Mucosa of stomach (tissue), 1 donor: Measurements from ENCODE around the gene SSPN.

Experiments used
- H3K27me3 ChIP-seq: one replicate; pipeline ENCODE4 v1.7.0; 2013; ENCODE audit warnings: mild to moderate bottlenecking, low read length; ENCODE audit not compliant: control insufficient read depth, insufficient read depth
- H3K36me3 ChIP-seq: one replicate; pipeline ENCODE4 v1.7.0; 2013; ENCODE audit warnings: low read length; ENCODE audit not compliant: control insufficient read depth, insufficient read depth
- H3K4me1 ChIP-seq: one replicate; pipeline ENCODE4 v1.7.0; 2013; ENCODE audit warnings: mild to moderate bottlenecking, low read length; ENCODE audit not compliant: control insufficient read depth, insufficient read depth
- H3K4me3 ChIP-seq: one replicate; pipeline ENCODE4 v1.7.0; 2013; ENCODE audit warnings: low read length
- H3K9ac ChIP-seq: one replicate; pipeline ENCODE4 v1.7.0; 2013; ENCODE audit warnings: mild to moderate bottlenecking, low read length, moderate library complexity
- H3K9me3 ChIP-seq: one replicate; pipeline ENCODE4 v1.7.0; 2013; ENCODE audit warnings: mild to moderate bottlenecking, low read length, moderate library complexity; ENCODE audit not compliant: control insufficient read depth
- donor health status: Pancreatic carcinoma.

Gene SSPN

DNA sequence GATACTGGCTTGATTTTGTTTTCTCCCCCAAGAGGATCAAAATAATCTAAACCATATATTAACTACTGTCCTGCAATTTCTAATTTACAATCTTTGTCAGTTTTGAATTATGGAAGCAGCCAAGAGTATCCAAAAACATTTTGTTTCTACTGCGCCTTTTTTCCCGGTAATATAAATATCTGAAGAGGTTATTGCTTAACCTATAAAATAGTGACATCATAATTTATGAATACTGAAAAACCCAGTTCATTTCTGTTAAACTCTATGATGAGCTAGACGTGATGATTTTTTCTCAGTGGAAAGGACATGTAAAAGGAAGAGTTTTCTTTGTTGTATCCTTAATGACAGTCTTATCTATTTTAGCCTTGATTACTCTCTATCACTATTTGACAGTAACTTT lies 3.2 kb upstream of the SSPN start:
- Histone ChIP-seq H3K9me3 (no peaks in the 10 kb centered on the region), H3K36me3 (no peaks in the 10 kb centered on the region), H3K9ac (no peak overlapping the region), H3K4me1 (peaks cover 9% of the 10 kb centered on the region), H3K27me3 (no peaks in the 10 kb centered on the region), H3K4me3 (no peak overlapping the region)

DNA sequence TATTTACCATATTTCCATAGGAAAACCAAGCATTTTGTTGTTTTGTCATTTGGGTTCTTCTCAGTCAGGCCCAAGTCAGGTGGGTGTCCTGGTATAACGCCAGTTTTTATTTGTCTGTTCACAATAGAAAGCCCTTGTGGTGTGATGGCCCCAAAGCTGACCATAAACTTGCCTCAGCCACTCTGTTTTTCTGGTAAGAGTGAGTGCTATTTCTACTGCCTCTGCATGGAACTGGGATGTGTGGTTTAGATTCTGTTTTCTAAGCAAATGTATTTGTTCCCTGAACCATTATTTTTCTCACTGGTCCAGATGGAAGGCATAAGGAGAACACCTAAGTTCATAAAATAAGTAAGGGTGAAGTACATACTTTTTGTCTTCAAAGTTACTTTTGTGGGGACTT lies 1.8 kb upstream of the SSPN start:
- no peaks in the 10 kb centered on the region for H3K9me3 ChIP-seq
- no peak overlapping the region for H3K9ac ChIP-seq
- no peaks in the 10 kb centered on the region for H3K36me3 ChIP-seq
- H3K4me1 ChIP-seq = peaks cover 8% of the 10 kb centered on the region
- H3K27me3 ChIP-seq = no peaks in the 10 kb centered on the region
- no peak overlapping the region for H3K4me3 ChIP-seq

DNA sequence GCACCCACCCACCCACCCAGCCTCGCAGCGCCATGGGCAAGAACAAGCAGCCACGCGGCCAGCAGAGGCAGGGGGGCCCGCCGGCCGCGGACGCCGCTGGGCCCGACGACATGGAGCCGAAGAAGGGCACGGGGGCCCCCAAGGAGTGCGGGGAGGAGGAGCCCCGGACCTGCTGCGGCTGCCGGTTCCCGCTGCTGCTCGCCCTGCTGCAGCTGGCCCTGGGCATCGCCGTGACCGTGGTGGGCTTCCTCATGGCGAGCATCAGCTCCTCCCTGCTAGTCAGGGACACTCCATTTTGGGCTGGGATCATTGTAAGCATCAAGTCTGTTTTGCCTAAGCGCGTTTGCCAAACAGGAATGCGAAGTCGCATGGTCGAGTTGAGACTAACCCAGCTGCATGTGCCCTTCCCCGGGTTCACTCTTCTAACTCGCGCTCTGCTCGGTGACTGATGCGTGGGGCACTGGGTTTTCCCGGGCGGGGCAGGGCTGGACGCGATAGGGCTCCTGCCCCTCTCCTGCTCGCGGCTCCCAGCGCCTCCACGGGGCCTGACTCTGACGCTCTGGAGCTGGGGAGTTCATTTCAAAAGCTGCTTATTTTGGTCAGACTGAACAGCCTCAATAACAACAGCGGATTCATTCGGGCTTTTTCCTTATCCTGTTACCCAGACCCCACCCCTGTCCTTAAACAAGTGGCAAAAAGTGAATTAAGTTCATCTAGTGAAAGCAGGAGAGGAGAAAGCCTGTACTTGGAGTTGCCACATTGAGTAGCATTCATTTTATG lies 458 bp downstream of the SSPN start:
- H3K9me3 ChIP-seq = no peaks in the 10 kb centered on the region
- no peaks in the 10 kb centered on the region for H3K36me3 ChIP-seq
- H3K4me3 ChIP-seq = peak overlapping the region; percentile 65
- peak overlapping the region; percentile 70 for H3K9ac ChIP-seq
- H3K27me3 ChIP-seq = no peaks in the 10 kb centered on the region
- peaks cover 8% of the 10 kb centered on the region for H3K4me1 ChIP-seq

DNA sequence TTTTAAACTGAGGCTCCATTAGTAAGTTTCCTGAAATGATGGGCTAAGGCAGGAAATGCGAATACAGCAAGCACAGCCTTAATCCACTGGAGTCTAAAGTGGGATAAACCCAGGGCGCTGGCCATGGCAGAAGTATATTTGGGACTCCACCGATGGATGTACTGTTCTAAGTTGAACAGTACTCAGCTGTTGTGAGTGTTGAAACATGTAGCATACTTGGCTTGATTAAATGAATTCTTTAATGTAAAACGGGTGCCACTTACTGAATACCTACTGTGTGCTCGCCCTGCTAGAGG lies 996 bp downstream of the SSPN start:
- Histone ChIP-seq H3K4me3 (peak overlapping the region; percentile 65), H3K9me3 (no peaks in the 10 kb centered on the region), H3K4me1 (peaks cover 8% of the 10 kb centered on the region), H3K9ac (peak overlapping the region; percentile 70), H3K36me3 (no peaks in the 10 kb centered on the region), H3K27me3 (no peaks in the 10 kb centered on the region)

DNA sequence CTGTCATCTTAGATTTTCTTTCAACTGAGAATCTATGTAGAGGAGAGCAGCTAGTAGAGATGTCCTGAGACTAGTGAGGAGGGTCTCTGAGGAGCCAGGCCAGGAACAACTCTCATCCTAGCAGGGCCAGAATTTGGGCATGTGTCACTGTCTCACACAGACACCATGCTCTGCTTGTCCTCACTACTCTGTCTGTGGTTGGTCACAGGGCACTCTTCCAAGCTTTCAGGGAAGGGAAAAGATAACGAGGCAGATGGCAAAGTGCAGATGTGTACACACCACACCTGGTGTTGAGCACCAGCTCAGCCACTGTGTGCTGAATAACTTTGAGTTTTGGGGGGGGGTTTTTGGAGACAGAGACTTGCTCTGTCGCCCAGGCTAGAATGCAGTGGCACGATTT lies 2.5 kb downstream of the SSPN start:
- no peak overlapping the region for H3K4me3 ChIP-seq
- H3K4me1 ChIP-seq = peaks cover 8% of the 10 kb centered on the region
- no peaks in the 10 kb centered on the region for H3K36me3 ChIP-seq
- no peaks in the 10 kb centered on the region for H3K9me3 ChIP-seq
- no peak overlapping the region for H3K9ac ChIP-seq
- no peaks in the 10 kb centered on the region for H3K27me3 ChIP-seq

DNA sequence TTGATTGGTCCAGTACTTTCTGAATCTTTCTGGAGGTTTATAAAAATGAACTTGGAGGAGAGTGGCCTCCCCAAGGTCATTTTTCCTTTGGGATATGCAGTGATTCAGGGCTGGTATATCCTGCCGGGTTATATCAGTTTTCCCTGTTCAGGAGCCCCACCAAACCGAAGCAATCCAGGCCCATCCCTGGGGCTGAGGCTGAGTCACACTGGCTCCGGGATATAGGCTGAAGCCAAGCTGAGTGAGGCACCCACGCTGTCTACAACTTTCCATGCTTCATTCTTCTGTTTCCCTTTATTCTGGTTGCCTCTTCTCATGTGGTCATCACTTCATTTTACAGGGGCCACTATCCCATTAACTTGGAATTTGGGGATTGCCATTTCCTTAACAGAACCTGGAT lies 3.4 kb downstream of the SSPN start:
- Histone ChIP-seq H3K36me3 (no peaks in the 10 kb centered on the region), H3K9ac (no peak overlapping the region), H3K4me1 (peaks cover 8% of the 10 kb centered on the region), H3K27me3 (no peaks in the 10 kb centered on the region), H3K4me3 (no peak overlapping the region), H3K9me3 (no peaks in the 10 kb centered on the region)

DNA sequence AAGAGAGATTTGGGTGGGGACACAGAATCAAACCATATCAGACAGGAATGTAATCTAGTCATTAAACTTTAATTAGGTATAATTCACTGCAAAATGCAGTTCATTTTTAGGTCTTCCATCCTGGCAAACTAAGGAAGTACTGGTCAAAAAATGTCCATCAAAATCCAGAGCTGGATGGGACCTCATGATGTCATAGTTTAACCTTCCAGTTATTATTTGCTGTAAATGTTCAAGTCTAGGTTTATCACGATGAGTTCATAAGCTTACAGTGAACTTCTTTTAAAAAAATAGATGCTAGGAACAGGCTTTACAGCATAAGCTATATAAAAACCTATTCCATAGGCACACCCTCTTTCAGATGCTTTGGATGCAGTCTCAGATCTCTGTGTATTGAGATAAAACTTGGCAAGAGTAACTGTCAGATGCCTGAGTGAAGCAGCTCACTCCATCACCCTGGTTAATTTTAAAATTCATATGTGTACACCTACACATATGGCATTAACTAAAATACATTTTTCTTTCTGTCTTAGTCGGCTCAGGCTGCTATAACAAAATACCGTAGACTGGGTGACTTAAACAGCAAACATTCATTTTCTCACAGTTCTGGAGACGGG lies 7.9 kb downstream of the SSPN start:
- Histone ChIP-seq H3K4me3 (no peak overlapping the region), H3K9ac (no peak overlapping the region), H3K4me1 (peaks cover 4% of the 10 kb centered on the region), H3K36me3 (no peaks in the 10 kb centered on the region), H3K27me3 (no peaks in the 10 kb centered on the region), H3K9me3 (no peaks in the 10 kb centered on the region)

DNA sequence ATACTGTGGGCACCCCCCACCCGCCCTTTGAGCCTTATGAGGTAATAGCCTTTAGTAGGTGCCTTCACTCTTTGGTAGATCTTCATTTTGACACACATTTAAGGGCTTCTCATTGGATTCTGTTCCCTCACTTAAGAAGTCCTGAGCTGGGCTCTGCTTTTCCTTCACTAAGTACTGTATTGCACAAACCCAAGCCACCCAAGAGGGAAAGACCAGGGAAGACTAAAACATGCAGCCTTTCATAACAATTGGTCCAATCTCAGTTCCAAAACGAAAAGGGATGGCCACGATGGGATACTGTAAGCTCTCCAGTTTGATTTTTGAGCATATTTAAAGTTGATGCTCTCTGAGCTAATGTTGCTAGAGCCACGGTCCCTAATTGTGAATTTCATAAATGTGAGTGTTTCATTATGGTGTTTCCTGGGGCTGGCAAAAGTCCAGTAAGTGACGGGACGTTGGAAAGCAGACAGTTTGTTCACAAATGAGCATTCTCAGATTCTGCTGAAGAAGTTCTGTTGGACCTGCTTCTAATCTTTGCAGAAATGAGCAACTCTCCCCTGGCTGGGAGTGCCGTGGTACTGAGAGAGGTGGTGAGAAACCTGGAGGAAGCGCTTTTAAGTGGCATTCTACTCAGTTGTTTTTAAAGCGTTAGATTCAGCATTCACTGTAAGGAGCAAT lies 9.4 kb downstream of the SSPN start:
- H3K4me1 ChIP-seq = peaks cover 4% of the 10 kb centered on the region
- no peaks in the 10 kb centered on the region for H3K9me3 ChIP-seq
- H3K36me3 ChIP-seq = no peaks in the 10 kb centered on the region
- H3K9ac ChIP-seq = no peak overlapping the region
- H3K4me3 ChIP-seq = no peak overlapping the region
- no peaks in the 10 kb centered on the region for H3K27me3 ChIP-seq

DNA sequence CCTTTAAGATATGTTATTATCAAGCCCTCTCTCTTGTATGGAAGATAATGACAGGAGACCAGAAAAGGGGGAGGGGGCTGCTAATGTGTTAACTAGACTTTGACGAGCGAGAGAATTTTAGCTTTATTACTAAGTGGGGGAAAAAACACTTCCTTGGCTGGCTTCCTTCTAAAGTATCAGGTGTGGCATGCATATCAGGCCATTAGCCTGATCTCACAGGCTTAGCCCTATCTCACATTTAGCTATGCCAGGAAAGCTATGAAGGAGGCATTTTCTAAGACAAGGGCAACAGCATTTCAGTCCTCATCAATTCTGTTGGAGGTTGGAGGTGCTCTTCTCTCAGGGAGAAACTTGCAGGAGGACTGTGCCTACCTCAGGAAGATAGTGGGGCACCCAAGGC lies 9.9 kb downstream of the SSPN start:
- Histone ChIP-seq H3K4me1 (peaks cover 4% of the 10 kb centered on the region), H3K9me3 (no peaks in the 10 kb centered on the region), H3K27me3 (no peaks in the 10 kb centered on the region), H3K9ac (no peak overlapping the region), H3K36me3 (no peaks in the 10 kb centered on the region), H3K4me3 (no peak overlapping the region)

DNA sequence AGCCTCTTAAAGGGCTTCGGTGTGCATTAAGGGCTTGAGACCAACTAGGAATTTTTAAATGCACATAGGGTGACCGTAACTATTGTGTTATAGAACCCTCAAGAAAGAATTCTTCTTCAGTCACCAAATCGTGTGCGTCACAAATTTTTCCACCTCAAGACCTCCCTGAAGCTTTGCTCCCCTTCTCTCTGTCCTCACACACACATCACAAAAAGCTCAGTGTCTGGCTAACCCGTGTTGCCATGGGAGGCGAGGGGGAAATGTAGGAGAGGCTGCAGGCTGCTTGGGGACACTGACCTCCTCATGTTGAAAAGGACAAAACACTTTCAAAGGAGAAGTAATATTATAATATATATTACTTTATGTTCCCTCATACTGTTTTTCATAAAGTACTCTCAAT lies 10.6 kb downstream of the SSPN start:
- no peak overlapping the region for H3K4me3 ChIP-seq
- no peak overlapping the region for H3K9ac ChIP-seq
- no peaks in the 10 kb centered on the region for H3K36me3 ChIP-seq
- no peaks in the 10 kb centered on the region for H3K9me3 ChIP-seq
- peaks cover 4% of the 10 kb centered on the region for H3K4me1 ChIP-seq
- H3K27me3 ChIP-seq = no peaks in the 10 kb centered on the region

DNA sequence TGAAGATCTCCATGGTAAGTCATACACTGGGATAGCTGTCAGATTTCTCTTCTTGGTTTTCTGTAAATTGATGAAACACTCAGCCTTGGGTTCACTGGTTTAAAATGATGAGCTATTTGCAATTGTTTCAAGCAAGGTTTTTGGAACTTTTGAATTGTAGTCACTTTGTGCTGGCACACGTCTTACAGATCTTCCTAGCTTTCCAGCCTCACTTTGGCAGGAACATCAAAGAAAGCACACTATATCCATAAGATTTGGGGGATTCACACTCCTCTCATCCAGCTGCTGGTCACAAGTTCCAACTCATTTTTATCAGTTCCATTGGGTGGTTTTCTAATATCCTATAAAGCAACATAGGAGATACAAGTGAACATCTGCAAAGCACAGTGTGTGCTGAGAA lies 16.0 kb downstream of the SSPN start:
- Histone ChIP-seq H3K4me3 (no peak overlapping the region), H3K27me3 (no peaks in the 10 kb centered on the region), H3K9ac (no peak overlapping the region), H3K36me3 (no peaks in the 10 kb centered on the region), H3K9me3 (no peaks in the 10 kb centered on the region), H3K4me1 (no peaks in the 10 kb centered on the region)

DNA sequence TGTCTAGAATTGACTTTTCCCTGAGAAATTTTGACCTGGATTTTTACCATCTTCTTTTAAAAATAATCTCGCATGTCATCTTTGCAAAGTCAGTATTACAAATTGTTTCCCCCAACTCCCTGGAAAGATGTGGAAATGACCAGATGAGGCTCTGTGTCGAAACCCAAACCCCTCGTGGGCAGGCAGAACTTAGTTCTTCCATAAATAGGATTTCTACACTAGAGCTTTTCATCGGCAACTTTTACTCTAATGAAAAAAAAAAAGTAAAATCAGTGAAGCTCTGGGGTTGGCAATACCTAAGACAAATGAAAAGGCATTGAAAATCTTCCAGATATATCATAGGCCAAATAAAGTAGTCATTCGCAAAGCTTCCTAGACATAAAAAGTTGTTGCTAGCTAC lies 17.0 kb downstream of the SSPN start:
- H3K9me3 ChIP-seq = no peaks in the 10 kb centered on the region
- no peak overlapping the region for H3K9ac ChIP-seq
- H3K4me3 ChIP-seq = no peak overlapping the region
- no peaks in the 10 kb centered on the region for H3K36me3 ChIP-seq
- no peaks in the 10 kb centered on the region for H3K27me3 ChIP-seq
- no peaks in the 10 kb centered on the region for H3K4me1 ChIP-seq
